ENCODE measurements around the gene NSMF.

NSMF gene

DNA sequence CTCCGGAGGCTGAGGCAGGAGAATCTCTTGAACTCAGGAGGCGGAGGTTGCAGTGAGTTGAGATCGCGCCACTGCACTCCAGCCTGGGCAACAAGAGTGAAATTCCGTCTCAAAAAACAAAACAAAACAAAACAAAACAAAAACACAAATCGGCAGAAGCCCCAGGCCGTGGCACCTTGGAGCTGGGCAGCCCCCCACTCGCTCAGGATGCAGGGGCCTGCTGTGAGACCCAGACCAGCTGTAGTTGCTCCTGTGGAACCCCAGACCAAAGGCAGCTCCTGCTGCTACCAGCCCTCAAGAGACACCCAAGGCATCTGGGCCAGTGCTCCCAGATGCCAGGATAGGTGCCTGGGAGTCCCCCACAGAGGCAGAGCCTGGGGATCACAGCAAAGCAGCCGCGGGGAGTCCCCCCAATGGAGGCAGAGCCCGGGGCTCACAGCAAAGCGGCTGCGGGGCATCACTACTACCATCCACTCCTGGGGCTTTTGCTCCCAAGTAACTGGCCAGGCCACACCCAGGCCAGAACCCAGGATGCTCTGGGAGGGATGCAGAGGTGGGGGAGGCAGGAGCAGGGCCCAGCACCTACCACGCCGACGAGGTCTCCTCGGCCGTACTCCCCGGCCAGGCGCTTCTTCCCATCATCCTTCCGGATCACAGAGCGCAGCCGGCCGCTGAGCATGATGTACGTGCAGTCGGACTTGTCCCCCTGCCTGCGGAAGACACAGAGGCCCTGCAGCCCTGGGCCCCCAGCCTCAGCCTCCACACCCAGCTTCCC, 37.7 kb upstream of the NSMF start:
- TF ChIP-seq, protein P1, sequence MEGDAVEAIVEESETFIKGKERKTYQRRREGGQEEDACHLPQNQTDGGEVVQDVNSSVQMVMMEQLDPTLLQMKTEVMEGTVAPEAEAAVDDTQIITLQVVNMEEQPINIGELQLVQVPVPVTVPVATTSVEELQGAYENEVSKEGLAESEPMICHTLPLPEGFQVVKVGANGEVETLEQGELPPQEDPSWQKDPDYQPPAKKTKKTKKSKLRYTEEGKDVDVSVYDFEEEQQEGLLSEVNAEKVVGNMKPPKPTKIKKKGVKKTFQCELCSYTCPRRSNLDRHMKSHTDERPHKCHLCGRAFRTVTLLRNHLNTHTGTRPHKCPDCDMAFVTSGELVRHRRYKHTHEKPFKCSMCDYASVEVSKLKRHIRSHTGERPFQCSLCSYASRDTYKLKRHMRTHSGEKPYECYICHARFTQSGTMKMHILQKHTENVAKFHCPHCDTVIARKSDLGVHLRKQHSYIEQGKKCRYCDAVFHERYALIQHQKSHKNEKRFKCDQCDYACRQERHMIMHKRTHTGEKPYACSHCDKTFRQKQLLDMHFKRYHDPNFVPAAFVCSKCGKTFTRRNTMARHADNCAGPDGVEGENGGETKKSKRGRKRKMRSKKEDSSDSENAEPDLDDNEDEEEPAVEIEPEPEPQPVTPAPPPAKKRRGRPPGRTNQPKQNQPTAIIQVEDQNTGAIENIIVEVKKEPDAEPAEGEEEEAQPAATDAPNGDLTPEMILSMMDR (conservative IDR thresholded peaks at IDR 0.05), result no peak

DNA sequence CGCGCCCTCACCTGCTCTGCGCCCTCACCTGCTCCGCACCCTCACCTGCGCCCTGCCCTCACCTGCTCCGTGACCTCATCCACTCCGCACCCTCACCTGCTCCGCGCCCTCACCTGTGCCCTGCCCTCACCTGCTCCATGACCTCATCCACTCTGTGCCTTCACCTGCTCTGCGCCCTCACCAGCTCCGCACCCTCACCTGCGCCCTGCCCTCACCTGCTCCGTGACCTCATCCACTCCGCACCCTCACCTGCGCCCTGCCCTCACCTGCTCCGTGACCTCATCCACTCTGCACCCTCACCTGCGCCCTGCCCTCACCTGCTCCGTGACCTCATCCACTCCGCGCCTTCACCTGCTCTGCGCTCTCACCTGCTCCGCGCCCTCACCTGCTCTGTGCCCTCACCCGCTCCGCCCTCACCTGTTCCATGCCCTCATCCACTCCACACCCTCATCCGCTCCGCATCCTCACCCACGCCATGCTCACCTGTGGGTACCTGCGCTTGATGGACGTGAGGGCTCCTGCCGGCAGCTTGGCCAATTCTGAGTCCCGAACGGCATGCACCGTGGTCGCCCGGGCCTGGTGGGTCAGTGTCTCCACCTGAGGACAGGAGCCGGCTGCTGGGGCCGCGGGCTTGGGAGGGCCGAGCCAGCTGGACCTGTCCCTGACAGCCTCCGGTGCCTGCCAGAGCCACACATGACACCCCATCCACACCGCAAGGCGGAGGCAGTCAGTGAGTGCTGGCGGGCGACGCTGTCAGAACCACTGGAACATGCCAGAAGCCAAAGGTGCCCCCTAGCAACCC, 35.6 kb upstream of the NSMF start:
- H3K27ac ChIP-seq, result no peak overlapping the region
- TF ChIP-seq, protein P1 (conservative IDR thresholded peaks at IDR 0.05), result no peak

More for the DNA sequence above, 37.7 kb upstream of the NSMF start:
- H3K27ac ChIP-seq, result no peak overlapping the region

DNA sequence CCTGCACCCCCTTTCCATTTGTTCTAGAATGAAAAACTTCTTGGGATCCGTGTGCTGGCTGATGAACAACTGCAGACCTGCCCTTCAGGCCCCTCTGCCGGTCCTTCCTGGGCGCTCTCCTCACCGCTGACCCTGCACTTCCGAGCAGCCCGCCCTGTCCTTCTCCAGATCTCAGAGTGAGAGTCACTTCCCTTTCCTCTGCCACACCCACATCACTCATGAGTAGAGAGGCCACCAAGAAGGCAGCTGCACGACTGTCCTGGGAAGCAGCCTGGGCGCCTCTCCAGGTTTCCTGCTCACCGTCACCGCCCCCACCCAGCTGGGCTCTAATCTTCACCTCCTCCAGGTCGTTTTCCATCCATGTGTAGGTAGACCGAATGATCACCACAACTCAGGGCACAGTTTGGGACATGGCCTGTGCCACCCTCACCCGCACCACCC, 35.0 kb upstream of the NSMF start:
- TF ChIP-seq, protein P1 (conservative IDR thresholded peaks at IDR 0.05), result no peak
- H3K27ac ChIP-seq, result no peak overlapping the region

DNA sequence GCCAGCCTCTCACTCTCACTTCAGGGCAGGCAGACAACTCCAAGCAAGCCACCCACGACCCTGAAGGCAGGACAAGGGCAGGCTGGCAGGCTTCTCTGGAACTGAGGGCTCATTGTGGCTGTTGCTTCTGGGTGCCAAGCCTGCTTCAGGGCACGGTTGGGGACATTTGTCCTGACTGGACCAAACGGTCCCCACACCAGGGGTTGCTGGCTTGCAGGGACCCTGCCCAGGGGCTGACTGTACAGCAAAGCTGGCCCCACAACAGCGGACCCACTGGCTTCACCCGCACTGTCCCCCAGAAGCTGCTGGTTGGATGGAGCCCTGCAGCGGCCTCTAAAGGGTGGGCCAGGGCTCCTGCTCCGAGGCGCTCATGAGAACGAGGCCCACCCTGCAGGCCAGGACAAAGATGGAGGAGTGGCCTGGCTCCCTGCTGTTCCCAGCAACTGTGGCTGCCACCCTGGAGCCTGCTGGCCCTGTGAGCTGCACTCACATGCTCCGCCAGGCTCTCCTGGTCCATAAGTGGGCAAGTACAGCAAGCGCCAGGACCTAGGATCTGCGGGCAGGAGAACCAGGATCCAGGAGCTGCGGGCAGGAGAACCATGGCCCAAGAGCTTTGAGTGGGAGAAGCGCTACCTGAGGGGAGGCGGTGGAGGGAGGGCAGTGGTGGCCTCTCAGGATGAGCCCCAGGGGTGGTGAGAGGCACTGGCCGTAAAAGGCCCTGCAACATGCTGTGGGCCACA, 34.4 kb upstream of the NSMF start:
- TF ChIP-seq, protein P1 (conservative IDR thresholded peaks at IDR 0.05), result no peak
- H3K27ac ChIP-seq, result no peak overlapping the region

DNA sequence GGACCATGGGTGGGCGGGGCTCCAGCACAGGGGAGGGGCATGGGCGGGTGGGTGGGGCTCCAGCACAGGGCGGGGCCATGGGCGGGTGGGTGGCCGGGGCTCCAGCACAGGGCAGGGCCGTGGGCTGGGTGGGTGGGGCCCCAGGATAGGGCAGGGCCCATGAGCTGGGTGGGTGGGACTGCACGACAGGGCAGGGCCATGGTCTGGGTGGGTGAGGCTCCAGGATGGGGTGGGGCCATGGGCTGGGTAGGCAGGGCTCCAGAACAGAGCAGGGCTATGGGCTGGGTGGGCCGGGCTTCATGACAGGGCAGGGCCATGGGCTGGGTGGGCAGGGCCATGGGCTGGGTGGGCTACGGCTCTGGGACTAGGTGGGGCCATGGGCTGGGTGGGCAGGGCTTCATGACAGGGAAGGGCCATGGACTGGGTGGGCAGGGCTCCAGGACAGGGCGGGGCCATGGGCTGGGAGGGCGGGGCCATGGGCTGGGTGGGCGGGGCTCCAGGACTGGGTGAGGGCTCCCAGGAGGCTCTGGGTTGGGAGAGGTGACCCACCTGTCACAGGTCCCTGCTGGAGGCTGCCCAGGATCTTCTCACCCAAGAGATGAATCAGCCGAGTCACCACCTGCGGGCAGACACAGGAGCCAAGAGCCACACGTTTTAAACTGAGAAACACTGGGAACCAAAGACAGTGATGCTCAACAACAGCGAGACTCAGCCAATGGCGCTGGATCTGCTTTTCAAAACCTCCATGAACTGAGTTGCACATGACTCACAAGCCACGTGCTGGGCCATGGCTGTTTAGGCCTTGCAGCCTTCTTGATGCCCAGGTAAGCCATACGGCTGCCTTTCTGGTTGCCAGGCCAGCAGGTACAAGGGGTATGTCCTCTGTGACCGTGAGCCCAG, 33.6 kb upstream of the NSMF start:
- TF ChIP-seq, protein P1 (conservative IDR thresholded peaks at IDR 0.05), result no peak
- H3K27ac ChIP-seq, result no peak overlapping the region

DNA sequence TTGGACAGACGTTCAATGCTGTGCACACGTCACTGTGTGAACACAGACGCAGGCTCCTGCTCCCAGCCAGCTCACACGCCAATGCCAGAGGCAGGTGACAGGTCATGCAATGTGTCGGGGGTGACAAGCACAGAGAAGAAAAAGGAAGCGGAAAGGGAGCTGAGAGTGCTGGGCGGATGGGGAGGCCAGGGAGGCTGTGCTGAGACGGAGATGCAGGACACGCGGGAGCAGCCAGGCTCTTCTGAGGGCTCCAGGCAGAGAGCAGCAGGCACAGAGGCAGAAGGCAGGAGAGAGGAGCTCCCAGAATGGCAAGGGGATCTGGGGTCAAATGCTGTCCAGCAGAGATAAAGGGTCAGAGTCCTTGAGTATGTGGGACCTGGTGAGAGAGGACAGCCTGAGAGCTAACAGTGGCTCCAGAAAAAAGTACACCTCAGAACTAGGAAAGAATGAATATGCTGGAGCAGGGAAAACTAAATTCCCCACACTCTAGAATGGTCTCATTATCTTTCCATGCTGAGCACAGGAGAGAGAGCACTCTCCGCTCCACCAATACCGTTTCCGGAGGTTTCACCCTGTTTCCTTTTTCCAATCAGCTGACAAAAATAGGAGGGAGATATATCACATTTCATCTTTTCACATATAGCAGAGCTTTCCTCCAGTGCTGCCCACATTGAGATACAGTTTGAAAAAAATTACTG, 32.8 kb upstream of the NSMF start:
- TF ChIP-seq, protein P1 (conservative IDR thresholded peaks at IDR 0.05), result no peak
- H3K27ac ChIP-seq, result no peak overlapping the region

Data from VCaP (cell line).